ENCODE results near the gene SLC39A7. TPM values are rescaled to one million over a fixed set of nuclear protein-coding genes. Genes with fewer than 3 reads are reported as not detected.

SLC39A7 gene
- total and polyA plus RNA-seq, 4 donors = 8.9 to 112 (median 71.1) TPM

DNA sequence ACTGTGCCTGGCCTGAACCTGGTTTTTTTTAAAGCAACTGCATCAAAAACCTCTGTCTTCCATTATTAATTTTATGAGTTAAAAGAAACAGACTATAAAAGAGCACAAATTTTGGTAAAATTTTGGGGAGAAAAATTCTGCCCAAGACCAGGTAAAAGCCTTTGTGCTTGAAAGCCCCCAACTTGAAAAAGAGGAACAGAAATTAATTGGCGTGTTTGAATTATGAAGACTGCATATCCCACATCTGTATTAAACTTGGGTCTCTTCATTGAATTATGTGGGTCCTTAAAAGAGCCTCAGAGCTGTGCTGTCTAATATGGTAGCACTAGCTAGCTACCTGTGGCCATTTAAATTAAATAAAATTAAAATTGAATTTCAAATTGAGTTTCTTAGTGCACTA, 49.6 kb upstream of the SLC39A7 start:
- Histone ChIP-seq H3K4me1 (ENCODE audit: control insufficient read depth in 4 of 4, insufficient read depth in 4 of 4, low read length in 3 of 4) (no peaks in the 10 kb centered on the region), H3K4me3 (ENCODE audit: low read depth in 1 of 3, low read length in 3 of 3) (no peak overlapping the region), H3K9ac (ENCODE audit: low read depth in 1 of 2, low read length in 2 of 2) (no peak overlapping the region), H3K27ac (ENCODE audit: low read depth in 1 of 2, low read length in 2 of 2) (no peak overlapping the region), H3K36me3 (ENCODE audit: control insufficient read depth in 4 of 4, insufficient read depth in 3 of 4, low read depth in 1 of 4, low read length in 3 of 4) (no peaks in the 10 kb centered on the region), H3K9me3 (ENCODE audit: control insufficient read depth in 4 of 4, low read length in 3 of 4) (no peaks in the 10 kb centered on the region), H3K27me3 (ENCODE audit: control insufficient read depth in 4 of 4, insufficient read depth in 4 of 4, low read length in 3 of 4) (no peaks in the 10 kb centered on the region)
- TF ChIP-seq, protein P1, sequence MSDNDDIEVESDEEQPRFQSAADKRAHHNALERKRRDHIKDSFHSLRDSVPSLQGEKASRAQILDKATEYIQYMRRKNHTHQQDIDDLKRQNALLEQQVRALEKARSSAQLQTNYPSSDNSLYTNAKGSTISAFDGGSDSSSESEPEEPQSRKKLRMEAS (IDR thresholded peaks at IDR 0.05) = no peak
- TF ChIP-seq NR2F2 (IDR thresholded peaks at IDR 0.05) (no peak), GABPA (IDR thresholded peaks at IDR 0.05 in 1 of 2, conservative IDR thresholded peaks at IDR 0.05 in 1 of 2) (no peak), FOXA1 (IDR thresholded peaks at IDR 0.05) (no peak), HNF4G (IDR thresholded peaks at IDR 0.05) (no peak), HNF4A (conservative IDR thresholded peaks at IDR 0.05) (no peak), RAD21 (IDR thresholded peaks at IDR 0.05) (no peak), YY1 (IDR thresholded peaks at IDR 0.05) (no peak), RXRA (IDR thresholded peaks at IDR 0.05) (no peak), JUND (IDR thresholded peaks at IDR 0.05) (no peak), TAF1 (conservative IDR thresholded peaks at IDR 0.05) (no peak), FOXA2 (IDR thresholded peaks at IDR 0.05) (no peak), SP1 (IDR thresholded peaks at IDR 0.05) (no peak), EGR1 (IDR thresholded peaks at IDR 0.05; ENCODE audit: low read depth in 2 of 2) (no peak)
- TF ChIP-seq, protein P2, sequence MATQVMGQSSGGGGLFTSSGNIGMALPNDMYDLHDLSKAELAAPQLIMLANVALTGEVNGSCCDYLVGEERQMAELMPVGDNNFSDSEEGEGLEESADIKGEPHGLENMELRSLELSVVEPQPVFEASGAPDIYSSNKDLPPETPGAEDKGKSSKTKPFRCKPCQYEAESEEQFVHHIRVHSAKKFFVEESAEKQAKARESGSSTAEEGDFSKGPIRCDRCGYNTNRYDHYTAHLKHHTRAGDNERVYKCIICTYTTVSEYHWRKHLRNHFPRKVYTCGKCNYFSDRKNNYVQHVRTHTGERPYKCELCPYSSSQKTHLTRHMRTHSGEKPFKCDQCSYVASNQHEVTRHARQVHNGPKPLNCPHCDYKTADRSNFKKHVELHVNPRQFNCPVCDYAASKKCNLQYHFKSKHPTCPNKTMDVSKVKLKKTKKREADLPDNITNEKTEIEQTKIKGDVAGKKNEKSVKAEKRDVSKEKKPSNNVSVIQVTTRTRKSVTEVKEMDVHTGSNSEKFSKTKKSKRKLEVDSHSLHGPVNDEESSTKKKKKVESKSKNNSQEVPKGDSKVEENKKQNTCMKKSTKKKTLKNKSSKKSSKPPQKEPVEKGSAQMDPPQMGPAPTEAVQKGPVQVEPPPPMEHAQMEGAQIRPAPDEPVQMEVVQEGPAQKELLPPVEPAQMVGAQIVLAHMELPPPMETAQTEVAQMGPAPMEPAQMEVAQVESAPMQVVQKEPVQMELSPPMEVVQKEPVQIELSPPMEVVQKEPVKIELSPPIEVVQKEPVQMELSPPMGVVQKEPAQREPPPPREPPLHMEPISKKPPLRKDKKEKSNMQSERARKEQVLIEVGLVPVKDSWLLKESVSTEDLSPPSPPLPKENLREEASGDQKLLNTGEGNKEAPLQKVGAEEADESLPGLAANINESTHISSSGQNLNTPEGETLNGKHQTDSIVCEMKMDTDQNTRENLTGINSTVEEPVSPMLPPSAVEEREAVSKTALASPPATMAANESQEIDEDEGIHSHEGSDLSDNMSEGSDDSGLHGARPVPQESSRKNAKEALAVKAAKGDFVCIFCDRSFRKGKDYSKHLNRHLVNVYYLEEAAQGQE (IDR thresholded peaks at IDR 0.05) = no peak
- TF ChIP-seq, protein P3, sequence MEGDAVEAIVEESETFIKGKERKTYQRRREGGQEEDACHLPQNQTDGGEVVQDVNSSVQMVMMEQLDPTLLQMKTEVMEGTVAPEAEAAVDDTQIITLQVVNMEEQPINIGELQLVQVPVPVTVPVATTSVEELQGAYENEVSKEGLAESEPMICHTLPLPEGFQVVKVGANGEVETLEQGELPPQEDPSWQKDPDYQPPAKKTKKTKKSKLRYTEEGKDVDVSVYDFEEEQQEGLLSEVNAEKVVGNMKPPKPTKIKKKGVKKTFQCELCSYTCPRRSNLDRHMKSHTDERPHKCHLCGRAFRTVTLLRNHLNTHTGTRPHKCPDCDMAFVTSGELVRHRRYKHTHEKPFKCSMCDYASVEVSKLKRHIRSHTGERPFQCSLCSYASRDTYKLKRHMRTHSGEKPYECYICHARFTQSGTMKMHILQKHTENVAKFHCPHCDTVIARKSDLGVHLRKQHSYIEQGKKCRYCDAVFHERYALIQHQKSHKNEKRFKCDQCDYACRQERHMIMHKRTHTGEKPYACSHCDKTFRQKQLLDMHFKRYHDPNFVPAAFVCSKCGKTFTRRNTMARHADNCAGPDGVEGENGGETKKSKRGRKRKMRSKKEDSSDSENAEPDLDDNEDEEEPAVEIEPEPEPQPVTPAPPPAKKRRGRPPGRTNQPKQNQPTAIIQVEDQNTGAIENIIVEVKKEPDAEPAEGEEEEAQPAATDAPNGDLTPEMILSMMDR (IDR thresholded peaks at IDR 0.05; ENCODE audit: low read depth, low read length, missing input control) = no peak
- TF ChIP-seq, protein P4, sequence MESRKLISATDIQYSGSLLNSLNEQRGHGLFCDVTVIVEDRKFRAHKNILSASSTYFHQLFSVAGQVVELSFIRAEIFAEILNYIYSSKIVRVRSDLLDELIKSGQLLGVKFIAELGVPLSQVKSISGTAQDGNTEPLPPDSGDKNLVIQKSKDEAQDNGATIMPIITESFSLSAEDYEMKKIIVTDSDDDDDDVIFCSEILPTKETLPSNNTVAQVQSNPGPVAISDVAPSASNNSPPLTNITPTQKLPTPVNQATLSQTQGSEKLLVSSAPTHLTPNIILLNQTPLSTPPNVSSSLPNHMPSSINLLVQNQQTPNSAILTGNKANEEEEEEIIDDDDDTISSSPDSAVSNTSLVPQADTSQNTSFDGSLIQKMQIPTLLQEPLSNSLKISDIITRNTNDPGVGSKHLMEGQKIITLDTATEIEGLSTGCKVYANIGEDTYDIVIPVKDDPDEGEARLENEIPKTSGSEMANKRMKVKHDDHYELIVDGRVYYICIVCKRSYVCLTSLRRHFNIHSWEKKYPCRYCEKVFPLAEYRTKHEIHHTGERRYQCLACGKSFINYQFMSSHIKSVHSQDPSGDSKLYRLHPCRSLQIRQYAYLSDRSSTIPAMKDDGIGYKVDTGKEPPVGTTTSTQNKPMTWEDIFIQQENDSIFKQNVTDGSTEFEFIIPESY (IDR thresholded peaks at IDR 0.05) = no peak
- TF ChIP-seq, protein P5, sequence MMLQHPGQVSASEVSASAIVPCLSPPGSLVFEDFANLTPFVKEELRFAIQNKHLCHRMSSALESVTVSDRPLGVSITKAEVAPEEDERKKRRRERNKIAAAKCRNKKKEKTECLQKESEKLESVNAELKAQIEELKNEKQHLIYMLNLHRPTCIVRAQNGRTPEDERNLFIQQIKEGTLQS (IDR thresholded peaks at IDR 0.05) = no peak
- DNase-seq (ENCODE audit: low spot score) = no peak
- WGBS = 89% methylated on average over 1 of the region's 1 CpG

Data from liver (tissue), 9 donors.